DND-41 (cell line): ENCODE data around the gene IRF2BP1.

Source experiments
- EZH2 ChIP-seq: IDR thresholded peaks from 3 replicates; pipeline ENCODE4 v1.6.1; 2012; ENCODE audit warnings: borderline replicate concordance, low read depth, mild to moderate bottlenecking, moderate library complexity, low read length, inconsistent platforms; ENCODE audit not compliant: severe bottlenecking
- TF ChIP-seq, protein P1 (sequence below): IDR thresholded peaks from 2 replicates; pipeline ENCODE4 v1.5.1; 2012; ENCODE audit warnings: borderline replicate concordance, low read length, moderate library complexity, mild to moderate bottlenecking; ENCODE audit not compliant: poor library complexity, severe bottlenecking; ENCODE audit errors: extremely low read depth

- TF ChIP-seq, protein P1, sequence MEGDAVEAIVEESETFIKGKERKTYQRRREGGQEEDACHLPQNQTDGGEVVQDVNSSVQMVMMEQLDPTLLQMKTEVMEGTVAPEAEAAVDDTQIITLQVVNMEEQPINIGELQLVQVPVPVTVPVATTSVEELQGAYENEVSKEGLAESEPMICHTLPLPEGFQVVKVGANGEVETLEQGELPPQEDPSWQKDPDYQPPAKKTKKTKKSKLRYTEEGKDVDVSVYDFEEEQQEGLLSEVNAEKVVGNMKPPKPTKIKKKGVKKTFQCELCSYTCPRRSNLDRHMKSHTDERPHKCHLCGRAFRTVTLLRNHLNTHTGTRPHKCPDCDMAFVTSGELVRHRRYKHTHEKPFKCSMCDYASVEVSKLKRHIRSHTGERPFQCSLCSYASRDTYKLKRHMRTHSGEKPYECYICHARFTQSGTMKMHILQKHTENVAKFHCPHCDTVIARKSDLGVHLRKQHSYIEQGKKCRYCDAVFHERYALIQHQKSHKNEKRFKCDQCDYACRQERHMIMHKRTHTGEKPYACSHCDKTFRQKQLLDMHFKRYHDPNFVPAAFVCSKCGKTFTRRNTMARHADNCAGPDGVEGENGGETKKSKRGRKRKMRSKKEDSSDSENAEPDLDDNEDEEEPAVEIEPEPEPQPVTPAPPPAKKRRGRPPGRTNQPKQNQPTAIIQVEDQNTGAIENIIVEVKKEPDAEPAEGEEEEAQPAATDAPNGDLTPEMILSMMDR: no peak
- no peak for TF ChIP-seq EZH2
Observed at GRCh38 chr19:45917421-45918091, 31.6 kb upstream of the IRF2BP1 start.
